ENCODE data around the gene STYXL1.
"Not testable (repeated sequence)": the region's sequence is repeated elsewhere in the genome, so short reads cannot be mapped to it uniquely, and the experiment has no call there.

Gene STYXL1

GRCh38 chr7:76023002-76023401 lies 24.8 kb downstream of the STYXL1 start:
- no peak for DNase-seq

GRCh38 chr7:76022026-76022780 lies 25.6 kb downstream of the STYXL1 start:
- no peak for DNase-seq

DNA sequence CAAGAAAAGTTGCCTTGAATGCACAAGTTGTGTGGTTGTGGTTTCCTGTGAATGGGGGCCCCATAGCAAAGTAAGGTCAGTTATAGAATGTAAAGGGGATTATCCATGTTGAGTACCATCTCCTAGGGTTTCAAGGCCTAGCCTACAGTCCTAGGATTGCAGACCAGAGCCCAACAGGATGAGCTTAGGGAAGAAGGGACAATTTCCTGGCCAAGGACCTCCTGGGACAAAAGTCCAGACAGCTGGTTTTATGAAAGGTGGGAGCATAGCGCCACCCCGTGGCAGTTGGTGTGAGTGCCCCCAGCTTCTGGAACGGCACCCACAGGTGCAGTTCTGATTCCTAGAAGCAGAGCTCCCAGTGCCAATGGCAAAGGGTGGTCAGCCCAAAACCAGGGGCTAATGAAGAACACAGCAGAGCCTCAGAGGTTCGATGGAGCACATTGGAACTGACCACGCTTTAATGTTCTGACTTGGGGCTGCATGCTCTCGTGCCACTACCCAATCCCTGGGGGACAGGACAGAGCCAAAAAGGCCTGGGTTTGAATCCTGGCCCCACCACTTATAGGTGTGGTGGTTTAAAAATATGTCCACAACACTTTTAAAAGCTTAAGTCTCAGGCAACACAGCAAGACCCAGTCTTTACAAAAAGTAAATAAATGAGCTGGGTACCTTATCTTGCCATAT lies 27.6 kb downstream of the STYXL1 start:
- no peak for DNase-seq

GRCh38 chr7:76018520-76018919 lies 29.3 kb downstream of the STYXL1 start:
- DNase-seq: not testable (repeated sequence)

GRCh38 chr7:76016191-76016947 lies 31.4 kb downstream of the STYXL1 start:
- no peak for DNase-seq

- DNase-seq: no peak
Observed at GRCh38 chr7:76011442-76011861, 36.3 kb downstream of the STYXL1 start.

DNA sequence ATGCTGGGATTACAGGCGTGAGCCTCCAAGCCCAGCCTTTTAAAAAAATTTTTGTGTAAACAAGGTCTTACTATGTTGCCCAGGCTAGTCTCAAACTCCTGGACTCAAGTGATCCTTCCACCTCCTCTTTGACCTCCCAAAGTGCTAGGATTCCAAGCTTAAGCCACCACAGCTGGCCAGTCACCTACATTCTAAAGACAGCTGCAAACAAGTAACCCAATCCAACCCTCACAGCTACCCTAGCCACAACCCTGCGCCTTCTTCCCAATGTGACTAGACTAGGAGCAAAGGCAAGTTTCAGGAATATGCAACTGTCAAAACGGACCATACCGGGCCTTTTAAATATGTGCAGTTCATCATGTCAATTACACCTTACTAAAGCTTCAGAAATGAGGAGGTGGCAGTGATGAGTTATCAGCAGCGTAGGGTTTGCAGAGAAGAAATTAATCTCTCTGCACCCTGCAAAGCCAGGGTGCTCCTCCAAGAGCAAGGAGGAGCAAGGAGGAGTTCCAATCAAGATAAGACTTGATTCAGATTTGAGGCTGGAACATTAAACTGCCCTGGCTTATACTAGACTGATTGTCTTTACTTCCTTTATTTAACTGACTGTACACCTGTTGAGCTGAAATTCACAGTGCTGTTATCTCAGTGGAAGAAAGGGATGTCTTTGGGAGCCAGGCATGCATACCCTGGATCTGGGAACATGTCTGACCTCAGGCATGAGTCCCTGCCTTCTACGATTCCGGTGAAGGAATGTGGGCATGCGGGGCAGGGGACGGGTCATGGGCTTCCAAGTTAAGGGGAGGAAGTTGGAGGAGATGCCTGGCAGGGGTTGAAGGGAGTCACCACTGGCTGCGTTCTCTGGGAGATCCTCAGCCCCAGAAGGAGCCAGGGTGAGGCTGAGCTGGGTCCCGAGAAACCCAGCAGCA lies 37.9 kb downstream of the STYXL1 start:
- DNase-seq: no peak

DNA sequence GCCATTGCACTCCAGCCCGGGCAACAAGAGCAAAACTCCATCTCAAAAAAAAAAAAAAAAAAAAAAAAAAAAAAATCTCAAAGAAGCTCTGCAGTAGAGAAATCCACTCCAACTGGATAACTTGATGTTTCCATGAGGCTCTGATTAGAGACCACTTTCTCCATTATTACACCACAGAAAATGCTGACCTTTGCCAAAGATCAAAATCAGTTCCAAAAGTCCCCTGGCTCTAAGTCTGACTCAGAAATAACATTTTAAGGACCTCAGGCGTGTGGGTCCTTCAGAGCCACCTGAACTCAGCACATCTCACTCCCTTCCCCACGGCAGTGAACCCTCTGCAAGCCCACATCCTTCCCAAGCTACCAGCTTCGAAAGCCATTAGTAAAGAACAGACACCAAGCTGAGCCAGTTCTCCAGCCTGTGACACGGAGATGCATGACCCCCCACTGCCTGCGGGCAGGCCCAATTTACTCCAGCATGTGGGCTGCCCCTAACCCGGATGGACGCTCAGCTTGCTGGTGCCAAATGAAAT lies 39.6 kb downstream of the STYXL1 start:
- no peak for DNase-seq

- DNase-seq: not testable (repeated sequence)
Observed at GRCh38 chr7:76005004-76005403, 42.8 kb downstream of the STYXL1 start.

DNA sequence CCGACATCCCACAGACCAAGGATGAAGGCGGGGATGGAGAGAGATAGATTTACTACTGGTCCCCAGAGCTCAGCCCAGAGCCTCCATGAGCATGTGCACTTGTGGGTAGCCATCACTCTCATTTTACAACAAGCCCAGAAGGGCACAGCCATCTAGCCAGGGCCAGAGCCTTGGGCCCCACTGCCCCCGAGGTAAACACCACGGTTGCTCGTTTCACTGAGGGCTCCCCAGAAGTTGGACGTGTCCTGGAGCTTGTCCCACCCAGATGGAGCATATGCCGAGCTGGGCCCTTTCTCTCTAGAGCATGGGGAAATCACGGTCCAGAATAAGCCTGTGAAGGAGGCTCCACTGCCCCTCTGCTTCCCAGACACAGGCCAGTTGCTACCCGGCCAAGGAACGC lies 44.4 kb downstream of the STYXL1 start:
- no peak for DNase-seq

DNA sequence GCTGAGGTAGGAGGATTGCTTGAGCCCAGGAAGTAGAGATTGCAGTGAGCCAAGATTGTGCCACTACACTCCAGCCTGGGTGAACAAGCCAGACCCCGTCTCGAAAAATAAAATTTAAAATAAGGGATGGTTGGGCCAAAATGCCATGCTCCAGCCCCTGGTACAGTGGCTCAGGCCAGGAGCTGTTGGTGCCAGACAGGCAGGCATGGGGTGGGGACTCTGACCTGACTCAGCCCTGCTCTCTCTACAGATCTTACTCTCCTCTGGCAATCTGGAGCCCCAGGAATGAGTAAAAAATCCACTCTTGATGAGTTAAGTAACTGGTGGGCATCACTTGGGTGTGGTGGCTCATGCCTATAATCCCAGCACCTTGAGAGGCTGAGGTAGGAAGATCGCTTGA lies 45.0 kb downstream of the STYXL1 start:
- DNase-seq: no peak

- no peak for DNase-seq
Observed at GRCh38 chr7:76002139-76002538, 45.7 kb downstream of the STYXL1 start.

DNA sequence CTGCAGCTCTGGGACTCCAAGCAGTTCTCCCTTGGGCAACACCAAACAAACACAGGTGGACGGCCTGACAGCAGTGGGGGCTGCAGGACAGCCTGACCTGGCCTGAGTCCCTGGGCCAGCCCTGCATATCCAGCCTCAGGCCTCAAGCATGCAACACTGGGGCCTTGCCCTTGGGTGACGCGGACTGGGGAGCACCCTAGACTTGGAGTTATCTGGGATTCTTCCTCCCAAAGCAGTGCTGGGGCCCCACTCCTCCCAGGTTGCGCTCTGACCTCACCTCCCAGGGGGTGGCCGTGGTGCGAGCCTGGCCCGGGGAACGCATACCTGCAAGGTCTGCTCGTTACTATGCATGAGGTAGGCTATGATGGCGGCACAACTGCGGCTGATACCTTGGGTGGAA lies 47.2 kb downstream of the STYXL1 start:
- no peak for DNase-seq

- no peak for DNase-seq
Observed at GRCh38 chr7:75998038-75998437, 49.8 kb downstream of the STYXL1 start.

DNA sequence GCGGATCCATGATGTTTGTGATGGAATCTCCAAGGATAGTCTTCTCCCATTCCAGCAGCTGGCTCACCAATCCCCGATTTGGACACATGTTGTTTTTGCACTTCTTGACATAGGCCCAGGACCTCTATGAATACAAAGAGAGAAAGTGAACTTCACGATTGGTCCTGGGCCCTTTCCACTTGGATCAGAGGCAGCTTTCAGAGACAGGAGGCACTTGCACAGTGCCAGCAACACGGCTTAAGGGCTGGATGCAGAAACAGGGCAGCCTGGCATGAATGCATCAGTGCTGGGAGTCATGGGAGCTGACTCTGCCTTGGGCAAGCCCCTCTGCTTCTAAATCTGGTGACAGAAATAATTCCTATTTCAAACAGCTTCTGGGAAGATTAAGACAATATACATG lies 51.3 kb downstream of the STYXL1 start:
- DNase-seq: no peak

- DNase-seq: no peak
Observed at GRCh38 chr7:75995996-75996395, 51.8 kb downstream of the STYXL1 start.

- DNase-seq: no peak
Observed at GRCh38 chr7:75995052-75995471, 52.7 kb downstream of the STYXL1 start.

GRCh38 chr7:75994388-75995051 lies 53.3 kb downstream of the STYXL1 start, which contains the start of gene TMEM120A:
TMEM120A (minus strand) TSS chr7:75994595; CDS start chr7:75994570, 25 bp downstream.
- peak; percentile 1 for DNase-seq

GRCh38 chr7:75993689-75994387 lies 54.0 kb downstream of the STYXL1 start:
- no peak for DNase-seq

GRCh38 chr7:75992083-75992755 lies 55.6 kb downstream of the STYXL1 start:
- no peak for DNase-seq
